KMS-11 (cell line): ENCODE results near the gene ADGRG6.

Experiments
- H2AFZ ChIP-seq: fragments of 200-600 bp; sonication (generic); 2 replicates; pipeline ENCODE4 v1.6.1; 2016; ENCODE audit warnings: antibody characterized with exemption, mixed run types, low read depth
- H3K27ac ChIP-seq: fragments of 200-600 bp; sonication (generic); 2 replicates; pipeline ENCODE4 v1.6.1; 2016; ENCODE audit warnings: mild to moderate bottlenecking, mixed run types
- H3K27me3 ChIP-seq: fragments of 200-600 bp; sonication (generic); 2 replicates; pipeline ENCODE4 v1.6.1; 2017; ENCODE audit warnings: mild to moderate bottlenecking, low read depth, mixed run types, moderate library complexity; ENCODE audit not compliant: insufficient read depth
- H3K36me3 ChIP-seq: fragments of 200-600 bp; sonication (generic); 2 replicates; pipeline ENCODE4 v1.6.1; 2017; ENCODE audit warnings: mild to moderate bottlenecking, mixed run types; ENCODE audit not compliant: insufficient read depth
- H3K4me1 ChIP-seq: fragments of 200-600 bp; sonication (generic); 2 replicates; pipeline ENCODE4 v1.6.1; 2016; ENCODE audit warnings: mild to moderate bottlenecking, low read depth, mixed run types; ENCODE audit not compliant: poor library complexity, severe bottlenecking
- H3K4me2 ChIP-seq: fragments of 200-600 bp; sonication (generic); 2 replicates; pipeline ENCODE4 v1.7.0; 2016; ENCODE audit warnings: mild to moderate bottlenecking, mixed run types
- H3K4me3 ChIP-seq: fragments of 200-600 bp; sonication (generic); IDR thresholded peaks from 2 replicates; pipeline ENCODE4 v1.6.1; 2017; ENCODE audit warnings: low read depth, low read length, mixed read lengths; ENCODE audit not compliant: insufficient read depth
- H3K79me2 ChIP-seq: fragments of 200-600 bp; sonication (generic); 2 replicates; pipeline ENCODE4 v1.6.1; 2016; ENCODE audit warnings: low read depth, mixed run types; ENCODE audit not compliant: insufficient read depth
- H3K9ac ChIP-seq: fragments of 200-600 bp; sonication (generic); 2 replicates; pipeline ENCODE4 v1.6.1; 2016; ENCODE audit warnings: mild to moderate bottlenecking, mixed run types
- H4K20me1 ChIP-seq: fragments of 200-600 bp; sonication (generic); 2 replicates; pipeline ENCODE4 v1.6.1; 2016; ENCODE audit warnings: mild to moderate bottlenecking, mixed run types; ENCODE audit not compliant: insufficient read depth
- TF ChIP-seq, protein P1 (sequence below): fragments of 200-600 bp; sonication (generic); conservative IDR thresholded peaks from 2 replicates; pipeline ENCODE4 v1.6.1; 2017; ENCODE audit warnings: low read depth, mild to moderate bottlenecking, antibody characterized with exemption, low read length, moderate library complexity, mixed read lengths

The ADGRG6 gene

DNA sequence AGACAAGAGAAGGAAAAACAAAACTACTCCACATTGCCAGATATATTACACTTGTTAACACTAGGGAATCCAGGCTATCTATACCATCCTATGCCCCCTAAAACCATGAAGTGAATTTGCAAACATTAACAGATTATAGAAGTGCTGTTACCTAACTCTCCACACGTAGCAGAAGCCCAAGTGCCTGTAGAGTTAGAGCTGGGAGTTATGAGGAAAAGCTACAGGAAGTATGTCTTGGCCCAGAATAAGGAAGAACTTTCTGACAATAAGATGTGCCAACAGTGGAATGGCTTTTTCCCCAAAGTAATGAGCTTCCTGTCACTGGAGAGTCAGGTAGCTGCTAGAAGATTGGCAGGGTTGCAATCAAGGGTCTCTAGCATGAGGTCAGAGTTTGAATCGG lies 32.5 kb downstream of the ADGRG6 start:
- Histone ChIP-seq H3K27ac (no peak overlapping the region), H3K4me1 (no peaks in the 10 kb centered on the region), H3K4me2 (no peak overlapping the region), H3K27me3 (no peaks in the 10 kb centered on the region), H3K4me3 (no peak overlapping the region), H3K9ac (no peak overlapping the region), H2AFZ (no peak overlapping the region), H3K79me2 (no peaks in the 10 kb centered on the region), H4K20me1 (no peaks in the 10 kb centered on the region), H3K36me3 (no peaks in the 10 kb centered on the region)
- TF ChIP-seq, protein P1, sequence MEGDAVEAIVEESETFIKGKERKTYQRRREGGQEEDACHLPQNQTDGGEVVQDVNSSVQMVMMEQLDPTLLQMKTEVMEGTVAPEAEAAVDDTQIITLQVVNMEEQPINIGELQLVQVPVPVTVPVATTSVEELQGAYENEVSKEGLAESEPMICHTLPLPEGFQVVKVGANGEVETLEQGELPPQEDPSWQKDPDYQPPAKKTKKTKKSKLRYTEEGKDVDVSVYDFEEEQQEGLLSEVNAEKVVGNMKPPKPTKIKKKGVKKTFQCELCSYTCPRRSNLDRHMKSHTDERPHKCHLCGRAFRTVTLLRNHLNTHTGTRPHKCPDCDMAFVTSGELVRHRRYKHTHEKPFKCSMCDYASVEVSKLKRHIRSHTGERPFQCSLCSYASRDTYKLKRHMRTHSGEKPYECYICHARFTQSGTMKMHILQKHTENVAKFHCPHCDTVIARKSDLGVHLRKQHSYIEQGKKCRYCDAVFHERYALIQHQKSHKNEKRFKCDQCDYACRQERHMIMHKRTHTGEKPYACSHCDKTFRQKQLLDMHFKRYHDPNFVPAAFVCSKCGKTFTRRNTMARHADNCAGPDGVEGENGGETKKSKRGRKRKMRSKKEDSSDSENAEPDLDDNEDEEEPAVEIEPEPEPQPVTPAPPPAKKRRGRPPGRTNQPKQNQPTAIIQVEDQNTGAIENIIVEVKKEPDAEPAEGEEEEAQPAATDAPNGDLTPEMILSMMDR, result no peak

- H3K27ac ChIP-seq, result no peak overlapping the region
- no peaks in the 10 kb centered on the region for H3K27me3 ChIP-seq
- H3K9ac ChIP-seq, result no peak overlapping the region
- no peaks in the 10 kb centered on the region for H4K20me1 ChIP-seq
- H3K4me3 ChIP-seq, result no peak overlapping the region
- H2AFZ ChIP-seq, result no peak overlapping the region
- no peaks in the 10 kb centered on the region for H3K36me3 ChIP-seq
- TF ChIP-seq, protein P1, result no peak
- no peaks in the 10 kb centered on the region for H3K4me1 ChIP-seq
- no peak overlapping the region for H3K4me2 ChIP-seq
- H3K79me2 ChIP-seq, result no peaks in the 10 kb centered on the region
Observed at GRCh38 chr6:142335415-142335814, 33.6 kb downstream of the ADGRG6 start.

DNA sequence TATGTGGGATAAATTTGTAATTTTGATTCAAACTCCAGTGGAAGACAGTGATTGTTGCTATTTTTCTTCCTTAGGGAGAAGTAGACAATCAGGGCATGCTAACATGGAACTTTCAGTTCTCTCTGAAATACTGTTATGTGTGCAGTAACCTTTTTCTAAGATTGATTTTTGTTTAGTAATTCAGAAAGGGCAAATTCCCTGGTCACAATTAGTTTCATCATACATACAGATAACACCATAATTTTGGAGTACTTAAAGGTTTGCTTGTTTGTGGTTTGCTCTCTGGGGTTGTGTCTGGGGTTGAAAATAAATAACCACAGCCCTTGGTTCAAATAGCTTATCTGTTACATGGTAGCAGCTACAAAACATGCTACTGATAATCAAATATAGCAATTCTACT lies 34.4 kb downstream of the ADGRG6 start:
- H3K79me2 ChIP-seq, result no peaks in the 10 kb centered on the region
- TF ChIP-seq, protein P1, result no peak
- no peaks in the 10 kb centered on the region for H3K4me1 ChIP-seq
- H3K27me3 ChIP-seq, result no peaks in the 10 kb centered on the region
- H3K9ac ChIP-seq, result no peak overlapping the region
- H3K27ac ChIP-seq, result no peak overlapping the region
- no peaks in the 10 kb centered on the region for H4K20me1 ChIP-seq
- no peaks in the 10 kb centered on the region for H3K36me3 ChIP-seq
- H2AFZ ChIP-seq, result no peak overlapping the region
- no peak overlapping the region for H3K4me3 ChIP-seq
- no peak overlapping the region for H3K4me2 ChIP-seq

DNA sequence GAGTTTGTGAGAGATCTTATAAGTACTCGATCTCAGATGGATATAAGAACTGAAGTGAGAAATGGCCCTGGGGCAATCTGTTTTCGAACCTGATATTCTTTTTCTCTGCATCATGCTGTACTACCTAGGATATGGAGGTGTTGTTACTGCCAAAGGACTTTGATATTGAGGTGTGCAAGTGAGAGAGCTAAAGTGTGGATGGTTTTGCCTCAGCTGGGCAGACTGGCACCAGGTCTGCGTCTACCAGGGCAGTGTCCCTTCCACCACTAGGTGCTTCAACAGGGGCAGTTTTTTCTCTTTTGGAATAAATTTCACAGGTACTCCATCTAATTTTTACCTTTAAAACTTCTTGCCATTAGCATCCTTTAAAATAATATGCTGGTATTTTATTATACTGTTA lies 35.0 kb downstream of the ADGRG6 start:
- Histone ChIP-seq H3K4me3 (no peak overlapping the region), H3K4me2 (no peak overlapping the region), H3K9ac (no peak overlapping the region), H3K36me3 (no peaks in the 10 kb centered on the region), H2AFZ (no peak overlapping the region), H3K4me1 (no peaks in the 10 kb centered on the region), H4K20me1 (no peaks in the 10 kb centered on the region), H3K79me2 (no peaks in the 10 kb centered on the region), H3K27ac (no peak overlapping the region), H3K27me3 (no peaks in the 10 kb centered on the region)
- TF ChIP-seq, protein P1, result no peak

GRCh38 chr6:142339113-142339512 lies 37.3 kb downstream of the ADGRG6 start:
- no peak overlapping the region for H3K4me2 ChIP-seq
- no peaks in the 10 kb centered on the region for H3K79me2 ChIP-seq
- TF ChIP-seq, protein P1, result no peak
- H3K4me3 ChIP-seq, result no peak overlapping the region
- H3K36me3 ChIP-seq, result no peaks in the 10 kb centered on the region
- no peaks in the 10 kb centered on the region for H3K4me1 ChIP-seq
- no peak overlapping the region for H3K9ac ChIP-seq
- H2AFZ ChIP-seq, result no peak overlapping the region
- no peaks in the 10 kb centered on the region for H4K20me1 ChIP-seq
- H3K27me3 ChIP-seq, result no peaks in the 10 kb centered on the region
- H3K27ac ChIP-seq, result no peak overlapping the region
